RKO (cell line): Measurements from ENCODE around the gene NEFH.
"Not testable (repeated sequence)": the region's sequence is repeated elsewhere in the genome, so short reads cannot be mapped to it uniquely, and the experiment has no call there.

Experiments
- DNase-seq: peaks from one replicate; pipeline ENCODE4 v3.0.0-alpha.2; 2016; ENCODE audit warnings: low spot score

The NEFH gene

GRCh38 chr22:29464581-29464980, 15.4 kb upstream of the NEFH start:
- no peak for DNase-seq

- DNase-seq: no peak
These were observed 10.3 kb upstream of the NEFH start for GRCh38 chr22:29469755-29470154.

GRCh38 chr22:29470159-29470855, 9.7 kb upstream of the NEFH start:
- DNase-seq: peak; percentile 60

- no peak for DNase-seq
These were observed 7.0 kb upstream of the NEFH start for GRCh38 chr22:29473001-29473400.

GRCh38 chr22:29475550-29475949, 4.5 kb upstream of the NEFH start:
- no peak for DNase-seq

- DNase-seq: peak; percentile 44
These were observed 3.9 kb upstream of the NEFH start for GRCh38 chr22:29476116-29476515.

GRCh38 chr22:29477723-29478318, 2.2 kb upstream of the NEFH start:
- no peak for DNase-seq

GRCh38 chr22:29478326-29479276, 1.4 kb upstream of the NEFH start:
- DNase-seq: no peak

- no peak for DNase-seq
These were observed 169 bp downstream of the NEFH start for GRCh38 chr22:29480262-29480511.

- no peak for DNase-seq
These were observed 670 bp downstream of the NEFH start for GRCh38 chr22:29480512-29481264.

GRCh38 chr22:29481265-29482000, 1.4 kb downstream of the NEFH start:
- no peak for DNase-seq

- no peak for DNase-seq
These were observed 2.2 kb downstream of the NEFH start for GRCh38 chr22:29482253-29482652.

GRCh38 chr22:29482726-29483125, 2.7 kb downstream of the NEFH start:
- no peak for DNase-seq

GRCh38 chr22:29483254-29483653, 3.2 kb downstream of the NEFH start:
- no peak for DNase-seq

GRCh38 chr22:29484642-29485041, 4.6 kb downstream of the NEFH start:
- no peak for DNase-seq

GRCh38 chr22:29485448-29485847, 5.4 kb downstream of the NEFH start:
- DNase-seq: no peak

GRCh38 chr22:29487426-29487986, 7.5 kb downstream of the NEFH start:
- DNase-seq: no peak

- DNase-seq: not testable (repeated sequence)
These were observed 9.2 kb downstream of the NEFH start for GRCh38 chr22:29489127-29489780.

GRCh38 chr22:29491012-29491411, 11.0 kb downstream of the NEFH start:
- no peak for DNase-seq

GRCh38 chr22:29493636-29494035, 13.6 kb downstream of the NEFH start:
- DNase-seq: no peak

- no peak for DNase-seq
These were observed 19.8 kb downstream of the NEFH start for GRCh38 chr22:29499852-29500251.
